GM10248 (cell line): Measurements from ENCODE around the gene MGAT5B.

Experiments
- CTCF ChIA-PET: fragments of 300-600 bp; sonication (Branson Sonifier 250); formaldehyde crosslinking; extraction: SDS; loops from one replicate; lab custom pipeline; 2021; ENCODE audit warnings: antibody characterized with exemption; lab: Yijun Ruan, JAX
- POLR2A ChIA-PET: fragments of 350-650 bp; sonication (Branson Sonifier 250); formaldehyde crosslinking; extraction: SDS; loops from one replicate; lab custom pipeline; 2020; ENCODE audit warnings: antibody characterized with exemption; lab: Yijun Ruan, JAX
- DNase-seq: peaks from one replicate; pipeline ENCODE4 v3.0.0; 2012; ENCODE audit errors: extremely low spot score
- CTCF ChIP-seq: IDR thresholded peaks from 2 replicates; pipeline ENCODE4 v1.5.1; 2012; ENCODE audit warnings: mild to moderate bottlenecking, low read depth; ENCODE audit errors: extremely low read depth, missing control alignments, control extremely low read depth

Gene MGAT5B

GRCh38 chr17:76987486-76988093, 119.4 kb downstream of the MGAT5B start:
- DNase-seq = no peak
- ChIA-PET POLR2A (no interaction called here), CTCF (no interaction called here)
- TF ChIP-seq CTCF = no peak

GRCh38 chr17:76988796-76989195, 120.6 kb downstream of the MGAT5B start:
- no peak for TF ChIP-seq CTCF
- ChIA-PET POLR2A (no interaction called here), CTCF (interaction anchor here (1.3 kb wide), 1 partner anchor 11 kb away, joined by 4 read pairs; no protein-coding TSS in a partner anchor)
- no peak for DNase-seq

GRCh38 chr17:76989519-76989918, 121.3 kb downstream of the MGAT5B start:
- POLR2A ChIA-PET = no interaction called here

GRCh38 chr17:76992891-76993290, 124.7 kb downstream of the MGAT5B start:
- TF ChIP-seq CTCF = no peak
- ChIA-PET CTCF (interaction anchor here (1.7 kb wide), 1 partner anchor 64 kb away, joined by 7 read pairs; no protein-coding TSS in a partner anchor), POLR2A (no interaction called here)
- no peak for DNase-seq

More at GRCh38 chr17:76989519-76989918, 121.3 kb downstream of the MGAT5B start:
- CTCF ChIA-PET = interaction anchor here (1.3 to 1.4 kb wide), 3 partner anchors 12 to 122 kb away, joined by 3 to 4 read pairs (median 4); no protein-coding TSS in a partner anchor
- DNase-seq = no peak
- TF ChIP-seq CTCF = no peak

GRCh38 chr17:76993651-76994050, 125.4 kb downstream of the MGAT5B start:
- ChIA-PET CTCF (interaction anchor here (1.1 kb wide), 1 partner anchor 95 kb away, joined by 3 read pairs; no protein-coding TSS in a partner anchor), POLR2A (no interaction called here)
- DNase-seq = no peak
- no peak for TF ChIP-seq CTCF

GRCh38 chr17:76994237-76994637, 126.0 kb downstream of the MGAT5B start:
- no peak for TF ChIP-seq CTCF
- ChIA-PET POLR2A (no interaction called here), CTCF (interaction anchor here (1.1 kb wide), 1 partner anchor 94 kb away, joined by 3 read pairs; no protein-coding TSS in a partner anchor)
- no peak for DNase-seq
